A549 (cell line): Measurements from ENCODE around the gene ERCC6.

Source experiments
- CEBPB ChIP-seq, 2 experiments: fragments of >200 bp in 1 of 2; sonication (Bioruptor Twin) in 1 of 2; formaldehyde crosslinking in 1 of 2; IDR thresholded peaks; 2 replicates each; pipeline ENCODE4 v1.6.1; 2012 to 2016
- EP300 ChIP-seq, 2 experiments: fragments of >200 bp; sonication (Bioruptor Twin); formaldehyde crosslinking; IDR thresholded peaks; 2 replicates in 1 of 2; 3 replicates in 1 of 2; pipeline ENCODE4 v1.6.1; 2016 to 2017
- ESRRA ChIP-seq: fragments of 150-350 bp; IDR thresholded peaks from 2 replicates; pipeline ENCODE4 v1.6.1; 2014; ENCODE audit warnings: mild to moderate bottlenecking, low read length, borderline replicate concordance
- HMGXB4 ChIP-seq: fragments of 250-450 bp; sonication (Bioruptor Pico); IDR thresholded peaks from 2 replicates; pipeline ENCODE4 v1.5.0; 2021; ENCODE audit warnings: mild to moderate bottlenecking, moderate library complexity, borderline replicate concordance
- MAZ ChIP-seq: fragments of 150-350 bp; IDR thresholded peaks from 2 replicates; pipeline ENCODE4 v1.6.1; 2014; ENCODE audit warnings: antibody characterized with exemption, low read depth, low read length, borderline replicate concordance
- MYC ChIP-seq: IDR thresholded peaks from 2 replicates; pipeline ENCODE4 v1.6.1; 2012; ENCODE audit warnings: mild to moderate bottlenecking, inconsistent platforms, low read length, improper control_type of control experiment, borderline replicate concordance
- POLR2AphosphoS2 ChIP-seq: conservative IDR thresholded peaks from 2 replicates; pipeline ENCODE4 v1.6.1; 2012; ENCODE audit warnings: low read length, improper control_type of control experiment, inconsistent platforms
- TF ChIP-seq, protein P1 (sequence below): fragments of >200 bp; sonication (Bioruptor Twin); formaldehyde crosslinking; IDR thresholded peaks from 3 replicates; pipeline ENCODE4 v1.5.1; 2016
- TF ChIP-seq, protein P2 (sequence below): fragments of 450-650 bp; IDR thresholded peaks from 2 replicates; pipeline ENCODE4 v1.6.1; 2014; ENCODE audit warnings: antibody characterized with exemption

GRCh38 chr10:49564461-49565009 is 25.6 kb upstream of the ERCC6 start:
- no peak for TF ChIP-seq MAZ
- no peak for TF ChIP-seq EP300 (IDR thresholded peaks at IDR 0.05)
- TF ChIP-seq, protein P1, sequence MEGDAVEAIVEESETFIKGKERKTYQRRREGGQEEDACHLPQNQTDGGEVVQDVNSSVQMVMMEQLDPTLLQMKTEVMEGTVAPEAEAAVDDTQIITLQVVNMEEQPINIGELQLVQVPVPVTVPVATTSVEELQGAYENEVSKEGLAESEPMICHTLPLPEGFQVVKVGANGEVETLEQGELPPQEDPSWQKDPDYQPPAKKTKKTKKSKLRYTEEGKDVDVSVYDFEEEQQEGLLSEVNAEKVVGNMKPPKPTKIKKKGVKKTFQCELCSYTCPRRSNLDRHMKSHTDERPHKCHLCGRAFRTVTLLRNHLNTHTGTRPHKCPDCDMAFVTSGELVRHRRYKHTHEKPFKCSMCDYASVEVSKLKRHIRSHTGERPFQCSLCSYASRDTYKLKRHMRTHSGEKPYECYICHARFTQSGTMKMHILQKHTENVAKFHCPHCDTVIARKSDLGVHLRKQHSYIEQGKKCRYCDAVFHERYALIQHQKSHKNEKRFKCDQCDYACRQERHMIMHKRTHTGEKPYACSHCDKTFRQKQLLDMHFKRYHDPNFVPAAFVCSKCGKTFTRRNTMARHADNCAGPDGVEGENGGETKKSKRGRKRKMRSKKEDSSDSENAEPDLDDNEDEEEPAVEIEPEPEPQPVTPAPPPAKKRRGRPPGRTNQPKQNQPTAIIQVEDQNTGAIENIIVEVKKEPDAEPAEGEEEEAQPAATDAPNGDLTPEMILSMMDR = no peak
- TF ChIP-seq, protein P2, sequence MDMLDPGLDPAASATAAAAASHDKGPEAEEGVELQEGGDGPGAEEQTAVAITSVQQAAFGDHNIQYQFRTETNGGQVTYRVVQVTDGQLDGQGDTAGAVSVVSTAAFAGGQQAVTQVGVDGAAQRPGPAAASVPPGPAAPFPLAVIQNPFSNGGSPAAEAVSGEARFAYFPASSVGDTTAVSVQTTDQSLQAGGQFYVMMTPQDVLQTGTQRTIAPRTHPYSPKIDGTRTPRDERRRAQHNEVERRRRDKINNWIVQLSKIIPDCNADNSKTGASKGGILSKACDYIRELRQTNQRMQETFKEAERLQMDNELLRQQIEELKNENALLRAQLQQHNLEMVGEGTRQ = no peak
- TF ChIP-seq ESRRA = no peak
- TF ChIP-seq CEBPB (IDR thresholded peaks at IDR 0.05) = no peak
- no peak for TF ChIP-seq HMGXB4 (CRISPR knock-in tag)
- TF ChIP-seq MYC = no peak
- TF ChIP-seq POLR2AphosphoS2 = no peak
